GM12873 (cell line): ENCODE data around the gene SYNE1.

Source experiments
- TF ChIP-seq, protein P1 (sequence below): IDR thresholded peaks from 2 replicates; pipeline ENCODE4 v1.5.1; 2012; ENCODE audit warnings: low read depth, mild to moderate bottlenecking, moderate library complexity, low read length, control low read depth; ENCODE audit not compliant: insufficient read depth; ENCODE audit errors: missing control alignments

Gene SYNE1

GRCh38 chr6:152078001-152078400, 559.2 kb downstream of the SYNE1 start:
- TF ChIP-seq, protein P1, sequence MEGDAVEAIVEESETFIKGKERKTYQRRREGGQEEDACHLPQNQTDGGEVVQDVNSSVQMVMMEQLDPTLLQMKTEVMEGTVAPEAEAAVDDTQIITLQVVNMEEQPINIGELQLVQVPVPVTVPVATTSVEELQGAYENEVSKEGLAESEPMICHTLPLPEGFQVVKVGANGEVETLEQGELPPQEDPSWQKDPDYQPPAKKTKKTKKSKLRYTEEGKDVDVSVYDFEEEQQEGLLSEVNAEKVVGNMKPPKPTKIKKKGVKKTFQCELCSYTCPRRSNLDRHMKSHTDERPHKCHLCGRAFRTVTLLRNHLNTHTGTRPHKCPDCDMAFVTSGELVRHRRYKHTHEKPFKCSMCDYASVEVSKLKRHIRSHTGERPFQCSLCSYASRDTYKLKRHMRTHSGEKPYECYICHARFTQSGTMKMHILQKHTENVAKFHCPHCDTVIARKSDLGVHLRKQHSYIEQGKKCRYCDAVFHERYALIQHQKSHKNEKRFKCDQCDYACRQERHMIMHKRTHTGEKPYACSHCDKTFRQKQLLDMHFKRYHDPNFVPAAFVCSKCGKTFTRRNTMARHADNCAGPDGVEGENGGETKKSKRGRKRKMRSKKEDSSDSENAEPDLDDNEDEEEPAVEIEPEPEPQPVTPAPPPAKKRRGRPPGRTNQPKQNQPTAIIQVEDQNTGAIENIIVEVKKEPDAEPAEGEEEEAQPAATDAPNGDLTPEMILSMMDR: no peak

- TF ChIP-seq, protein P1: no peak
These were observed 565.3 kb downstream of the SYNE1 start for GRCh38 chr6:152071843-152072242.
